Esophagus (tissue), 2 donors: ENCODE results near the gene RAB11FIP3. TPM values are rescaled to one million over a fixed set of nuclear protein-coding genes. Genes with fewer than 3 reads are reported as not detected.
"Not testable (repeated sequence)": the region's sequence is repeated elsewhere in the genome, so short reads cannot be mapped to it uniquely, and the experiment has no call there.

Experiments
- H3K27ac ChIP-seq, 2 donors: one replicate each; pipeline ENCODE4 v1.5.1; 2013; ENCODE audit warnings: low read depth in 2 of 2, mild to moderate bottlenecking in 2 of 2, inconsistent platforms in 1 of 2, low read length in 1 of 2, moderate library complexity in 1 of 2
- H3K27me3 ChIP-seq, 2 donors: one replicate each; pipeline ENCODE4 v1.6.1; 2013; ENCODE audit warnings: low read length in 2 of 2, control low read depth in 1 of 2, mild to moderate bottlenecking in 1 of 2; ENCODE audit not compliant: insufficient read depth in 2 of 2, control insufficient read depth in 1 of 2
- H3K36me3 ChIP-seq, 2 donors: one replicate each; pipeline ENCODE4 v1.6.1; 2013; ENCODE audit warnings: low read length in 1 of 2; ENCODE audit not compliant: control insufficient read depth in 2 of 2, insufficient read depth in 2 of 2
- H3K4me1 ChIP-seq, 2 donors: one replicate each; pipeline ENCODE4 v1.6.1; 2013; ENCODE audit warnings: low read length in 1 of 2; ENCODE audit not compliant: control insufficient read depth in 2 of 2, insufficient read depth in 2 of 2
- H3K4me3 ChIP-seq, 2 donors: one replicate each; pipeline ENCODE4 v1.5.1; 2013; ENCODE audit warnings: low read length in 2 of 2, mild to moderate bottlenecking in 2 of 2, low read depth in 1 of 2, moderate library complexity in 1 of 2
- H3K9me3 ChIP-seq, 2 donors: one replicate each; pipeline ENCODE4 v1.6.1; 2013; ENCODE audit warnings: mild to moderate bottlenecking in 2 of 2, low read depth in 1 of 2, low read length in 1 of 2, moderate library complexity in 1 of 2; ENCODE audit not compliant: control insufficient read depth in 2 of 2, insufficient read depth in 1 of 2
- WGBS, 2 donors: extraction: QIAGEN DNeasy Blood & Tissue Kit; methylation state at CpG; one replicate each; pipeline ENCODE4 v1.1.7; 2013; 5-methylcytosine and 5-hydroxymethylcytosine counted together
- polyA plus RNA-seq, 2 donors: library from polyadenylated mRNA; stranded (reverse); fragments of 200-250 nt; gene quantifications; one replicate each; pipeline ENCODE4 v1.2.3, GENCODE V29; 2013
- donor health status: healthy with polysubstance abuse.
- donor health status: Bipolar disorder and iron deficiency.

RAB11FIP3 gene, protein sequence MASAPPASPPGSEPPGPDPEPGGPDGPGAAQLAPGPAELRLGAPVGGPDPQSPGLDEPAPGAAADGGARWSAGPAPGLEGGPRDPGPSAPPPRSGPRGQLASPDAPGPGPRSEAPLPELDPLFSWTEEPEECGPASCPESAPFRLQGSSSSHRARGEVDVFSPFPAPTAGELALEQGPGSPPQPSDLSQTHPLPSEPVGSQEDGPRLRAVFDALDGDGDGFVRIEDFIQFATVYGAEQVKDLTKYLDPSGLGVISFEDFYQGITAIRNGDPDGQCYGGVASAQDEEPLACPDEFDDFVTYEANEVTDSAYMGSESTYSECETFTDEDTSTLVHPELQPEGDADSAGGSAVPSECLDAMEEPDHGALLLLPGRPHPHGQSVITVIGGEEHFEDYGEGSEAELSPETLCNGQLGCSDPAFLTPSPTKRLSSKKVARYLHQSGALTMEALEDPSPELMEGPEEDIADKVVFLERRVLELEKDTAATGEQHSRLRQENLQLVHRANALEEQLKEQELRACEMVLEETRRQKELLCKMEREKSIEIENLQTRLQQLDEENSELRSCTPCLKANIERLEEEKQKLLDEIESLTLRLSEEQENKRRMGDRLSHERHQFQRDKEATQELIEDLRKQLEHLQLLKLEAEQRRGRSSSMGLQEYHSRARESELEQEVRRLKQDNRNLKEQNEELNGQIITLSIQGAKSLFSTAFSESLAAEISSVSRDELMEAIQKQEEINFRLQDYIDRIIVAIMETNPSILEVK
- 10 to 100 TPM in 1 of 2 donors, 1 to 10 TPM in 1; 9.1 to 10.6 TPM for polyA plus RNA-seq

DNA sequence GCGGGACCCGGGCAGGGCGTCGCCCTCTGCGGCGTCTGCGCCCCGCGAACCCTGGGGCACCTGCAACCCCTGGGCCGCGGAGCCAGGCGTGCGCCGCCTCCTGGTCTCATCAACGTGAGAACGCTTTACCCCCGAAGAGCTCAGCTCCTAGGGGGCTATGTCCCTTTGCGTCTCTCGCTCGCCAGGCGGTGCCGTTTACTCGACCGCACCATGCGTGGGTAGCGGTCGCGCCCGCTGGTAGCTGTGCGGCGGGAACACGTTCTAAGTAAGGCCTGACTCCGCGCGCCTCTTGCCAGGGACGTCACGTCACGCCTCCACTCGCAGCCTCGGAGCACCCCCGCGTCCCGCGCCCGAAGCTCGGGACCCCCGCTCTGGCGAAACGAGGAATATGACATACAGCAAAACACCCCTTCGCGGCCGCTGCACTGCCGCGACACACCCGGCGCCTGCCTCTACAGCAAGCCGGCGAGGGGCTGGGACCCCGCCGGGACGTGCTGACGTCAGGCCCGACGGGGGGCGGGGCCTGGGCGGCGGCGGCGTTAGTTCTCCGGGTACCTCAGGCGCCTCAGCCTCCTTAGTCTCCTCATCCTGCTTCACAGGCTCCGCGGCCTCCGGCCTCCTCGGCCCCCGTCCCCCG is at the start of gene RAB11FIP3:
Gene RAB11FIP3, plus strand, starts transcription at position 568 of the 637 bp plus-strand sequence. CDS start 358 bp downstream, outside the sequence.
- Histone ChIP-seq H3K9me3 (no peaks in the 10 kb centered on the region), H3K4me3 (peak within 1 kb of the TSS; percentile 66 to 67), H3K36me3 (no peaks in the 10 kb centered on the region), H3K27ac (peak within 1 kb of the TSS; percentile 91 to 95), H3K27me3 (no peaks in the 10 kb centered on the region), H3K4me1 (peaks cover 5 to 12% of the 10 kb centered on the region in 2 donors)
- WGBS, 2 donors: 0 to 1% methylated on average over 77 of the region's 77 CpGs

DNA sequence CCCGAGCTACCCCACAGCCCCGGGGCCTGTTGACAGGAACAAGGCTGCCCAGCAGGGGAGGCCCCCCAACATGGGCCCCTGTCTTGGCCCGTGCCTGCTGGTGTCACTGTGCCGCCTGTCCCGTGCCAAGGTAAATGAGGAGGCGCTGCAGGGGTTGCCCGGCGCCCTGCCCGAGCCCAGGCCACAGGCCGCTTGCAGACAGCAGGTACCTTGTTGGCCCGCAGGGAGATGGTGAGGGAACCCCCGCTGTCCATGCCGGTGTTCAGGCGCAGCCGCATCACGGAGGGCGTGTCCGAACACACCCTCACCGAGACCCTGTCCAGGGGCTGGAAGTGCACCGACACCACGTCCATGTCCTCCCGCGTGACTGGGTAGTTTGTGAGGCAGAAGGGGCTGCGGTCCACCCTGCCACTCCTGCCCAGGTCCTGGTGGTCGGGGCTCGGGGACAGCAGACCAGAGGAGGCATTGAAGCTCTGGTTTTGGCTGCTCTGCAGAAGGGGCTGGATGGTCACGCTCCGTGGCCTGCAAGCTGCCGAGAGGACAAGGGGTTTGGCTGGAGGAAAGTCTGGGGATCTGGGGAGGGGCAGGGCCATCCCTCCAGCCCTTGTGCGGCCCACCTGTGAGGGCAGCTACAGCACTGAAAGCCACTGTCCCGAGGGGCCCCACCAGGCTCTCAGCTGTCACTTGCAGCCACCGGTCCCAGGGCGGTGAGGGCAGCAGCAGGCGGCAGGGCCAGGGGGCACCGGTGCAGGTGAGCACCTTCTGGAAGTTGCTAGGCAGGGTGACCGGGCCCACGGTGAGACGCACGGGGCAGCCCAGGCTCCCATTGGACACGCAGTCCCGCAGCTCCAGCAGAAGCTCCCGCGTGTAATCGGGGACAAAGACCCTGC is 49.3 kb upstream of the RAB11FIP3 start:
- Histone ChIP-seq H3K4me1 (peaks cover 0 to 17% of the 10 kb centered on the region in 2 donors), H3K36me3 (peaks cover 0 to 53% of the 10 kb centered on the region in 2 donors), H3K27ac (no peak overlapping the region), H3K27me3 (no peaks in the 10 kb centered on the region), H3K4me3 (no peak overlapping the region), H3K9me3 (no peaks in the 10 kb centered on the region)
- 95% methylated on average over 37 to 44 of the region's 44 CpGs for WGBS, 2 donors

DNA sequence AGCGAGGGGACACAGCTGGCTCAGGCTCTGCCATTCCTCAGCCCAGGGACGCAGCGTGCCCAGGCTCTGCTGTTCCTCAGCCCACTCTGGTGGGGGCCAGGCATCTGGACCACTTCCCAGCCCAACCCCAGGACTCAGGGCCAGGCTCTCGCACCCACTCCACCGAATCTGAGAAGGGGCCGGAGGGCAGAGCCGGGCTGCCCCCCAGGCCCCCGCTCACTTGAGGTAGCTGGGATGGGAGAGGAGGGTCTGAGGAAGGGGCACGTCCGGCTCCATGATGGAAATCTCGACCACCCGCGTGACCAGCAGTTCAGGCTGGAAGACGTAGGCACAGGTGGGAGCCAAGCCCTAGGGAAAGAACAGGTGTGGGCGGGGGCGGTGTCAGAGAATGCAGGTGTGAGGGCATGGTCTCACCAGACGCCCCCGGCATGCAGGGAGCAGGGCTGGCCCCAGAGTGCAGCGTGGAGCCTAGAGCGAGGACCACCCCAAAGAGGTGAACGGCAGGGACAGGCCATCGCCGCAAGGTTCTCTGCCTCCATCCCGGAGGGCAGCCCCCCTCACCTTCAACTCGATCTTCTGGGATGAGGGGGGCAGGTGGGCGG is 48.5 kb upstream of the RAB11FIP3 start:
- 91 to 92% methylated on average over 26 of the region's 26 CpGs for WGBS, 2 donors
- peaks cover 0 to 17% of the 10 kb centered on the region in 2 donors for H3K4me1 ChIP-seq
- no peaks in the 10 kb centered on the region for H3K9me3 ChIP-seq
- no peaks in the 10 kb centered on the region for H3K27me3 ChIP-seq
- peaks cover 0 to 52% of the 10 kb centered on the region in 2 donors for H3K36me3 ChIP-seq
- no peak overlapping the region for H3K4me3 ChIP-seq
- no peak overlapping the region for H3K27ac ChIP-seq

DNA sequence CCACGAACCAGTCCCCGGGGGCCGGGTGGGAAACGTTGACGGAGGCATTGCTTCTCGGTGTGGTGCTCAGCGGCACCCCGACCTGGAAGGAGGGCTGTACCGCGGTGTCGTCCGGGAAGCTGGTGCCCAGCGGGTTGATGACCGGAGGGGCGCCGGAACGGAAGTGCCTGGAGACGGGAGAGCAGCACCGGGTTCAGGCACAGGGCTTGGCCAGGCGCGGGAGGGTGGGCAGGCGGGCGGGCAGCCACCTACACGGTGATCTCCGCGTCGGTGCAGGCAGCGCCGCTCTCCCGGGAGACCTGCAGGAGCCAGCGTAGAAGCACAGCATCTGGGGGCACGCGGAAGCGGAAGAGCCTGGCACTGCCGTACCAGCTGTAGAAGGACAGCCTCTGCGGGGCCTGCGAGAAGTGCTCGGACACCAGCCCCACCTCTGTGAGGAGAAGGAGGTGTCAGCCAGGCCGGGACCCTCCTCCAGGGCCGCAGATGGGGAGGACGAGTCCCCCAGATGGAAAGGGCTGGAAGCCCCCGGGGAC is 48.0 kb upstream of the RAB11FIP3 start:
- Histone ChIP-seq H3K27ac (no peak overlapping the region), H3K4me1 (peaks cover 0 to 17% of the 10 kb centered on the region in 2 donors), H3K4me3 (no peak overlapping the region), H3K27me3 (no peaks in the 10 kb centered on the region), H3K36me3 (peaks cover 0 to 46% of the 10 kb centered on the region in 2 donors), H3K9me3 (no peaks in the 10 kb centered on the region)
- WGBS, 2 donors: 92 to 93% methylated on average over 37 to 42 of the region's 42 CpGs

DNA sequence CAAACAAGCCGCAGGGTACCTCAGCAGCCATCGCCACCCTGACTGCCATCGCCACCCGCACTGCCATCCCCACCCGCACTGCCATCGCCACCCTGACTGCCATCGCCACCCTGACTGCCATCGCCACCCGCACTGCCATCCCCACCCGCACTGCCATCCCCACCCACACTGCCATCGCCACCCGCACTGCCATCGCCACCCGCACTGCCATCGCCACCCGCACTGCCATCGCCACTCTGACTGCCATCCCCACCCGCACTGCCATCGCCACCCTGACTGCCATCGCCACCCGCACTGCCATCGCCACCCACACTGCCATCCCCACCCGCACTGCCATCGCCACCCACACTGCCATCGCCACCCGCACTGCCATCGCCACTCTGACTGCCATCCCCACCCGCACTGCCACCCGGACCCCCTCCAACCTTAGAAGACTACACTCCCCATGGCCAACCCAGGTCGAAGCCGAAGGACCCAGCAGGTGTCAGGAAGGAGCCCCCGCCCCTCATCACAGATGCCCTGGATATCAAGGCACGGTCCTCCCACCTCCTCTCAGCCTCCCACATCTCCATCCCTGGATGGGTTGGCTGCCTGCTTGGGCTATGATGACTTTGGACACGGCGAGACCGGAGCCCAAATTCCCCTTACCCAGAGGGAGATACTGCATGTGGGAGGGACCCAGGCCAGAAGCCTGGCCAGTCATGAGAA is 47.2 kb upstream of the RAB11FIP3 start:
- H3K27me3 ChIP-seq, H3K4me3 ChIP-seq, H3K9me3 ChIP-seq, H3K27ac ChIP-seq: not testable (repeated sequence)
- peaks cover 0 to 18% of the 10 kb centered on the region in 2 donors for H3K4me1 ChIP-seq
- H3K36me3 ChIP-seq: peaks cover 0 to 41% of the 10 kb centered on the region in 2 donors
- WGBS, 2 donors: 92 to 93% methylated on average over 35 to 36 of the region's 36 CpGs

DNA sequence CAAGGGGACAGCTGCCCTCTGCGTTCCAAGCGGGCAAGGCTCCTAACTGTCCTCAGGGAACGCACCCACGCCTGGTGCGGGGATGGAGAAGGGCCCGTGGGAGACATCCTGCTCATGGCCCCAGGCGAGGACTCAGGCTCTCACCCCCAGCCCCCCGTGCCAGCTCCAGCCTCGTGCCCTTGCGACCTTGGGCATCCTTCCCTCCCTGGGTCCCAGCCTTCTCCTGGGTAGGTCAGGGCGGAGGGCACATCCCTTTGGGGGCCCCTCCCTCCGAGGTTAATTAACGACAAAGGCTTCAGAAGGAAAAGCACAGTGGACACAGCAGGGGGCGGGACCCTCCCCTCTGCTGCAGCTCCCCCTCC is 46.6 kb upstream of the RAB11FIP3 start:
- Histone ChIP-seq H3K9me3 (no peaks in the 10 kb centered on the region), H3K27me3 (no peaks in the 10 kb centered on the region), H3K27ac (no peak overlapping the region), H3K36me3 (peaks cover 0 to 36% of the 10 kb centered on the region in 2 donors), H3K4me3 (no peak overlapping the region), H3K4me1 (peaks cover 0 to 19% of the 10 kb centered on the region in 2 donors)
- WGBS, 2 donors: 59 to 70% methylated on average over 14 of the region's 14 CpGs

DNA sequence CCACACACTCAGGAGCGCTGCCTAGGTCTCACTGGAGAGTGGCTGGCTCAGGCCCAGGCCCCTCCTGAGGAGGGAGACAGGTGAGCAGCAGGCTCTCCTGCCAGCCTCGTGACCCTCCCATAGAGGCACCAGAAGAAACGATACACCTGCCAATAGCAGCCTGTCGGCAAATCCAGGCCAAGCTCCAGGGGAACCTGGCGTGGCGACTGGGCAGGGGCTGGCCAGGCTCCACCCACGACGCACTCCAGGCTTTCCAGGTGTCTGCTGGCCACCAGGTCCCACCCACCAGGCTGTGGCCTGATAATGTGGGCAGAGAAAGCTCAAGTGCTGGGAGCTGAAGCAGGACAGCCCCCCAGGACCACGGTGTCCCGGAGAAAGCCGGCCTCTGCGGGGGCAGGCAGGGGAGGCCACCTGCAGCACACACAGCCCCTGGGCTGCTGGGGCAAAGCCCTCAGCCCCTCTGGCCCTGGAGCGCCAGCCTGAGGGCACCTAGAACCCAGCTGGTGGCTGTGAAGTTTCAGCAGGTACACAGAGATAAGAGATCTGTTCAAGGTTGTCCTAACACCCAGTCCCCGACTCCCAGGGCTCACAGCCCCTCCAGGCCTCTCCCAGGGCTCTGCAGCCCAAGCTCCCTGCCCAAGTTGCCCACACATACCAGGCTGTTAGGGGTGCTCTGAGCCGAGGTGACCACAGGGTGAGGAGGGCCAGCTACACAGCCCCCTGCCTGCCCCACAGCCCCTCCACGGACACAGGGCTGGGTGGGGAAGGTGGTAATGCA is 46.1 kb upstream of the RAB11FIP3 start:
- Histone ChIP-seq H3K4me3 (no peak overlapping the region), H3K4me1 (peaks cover 0 to 19% of the 10 kb centered on the region in 2 donors), H3K27ac (no peak overlapping the region), H3K9me3 (no peaks in the 10 kb centered on the region), H3K36me3 (peaks cover 0 to 30% of the 10 kb centered on the region in 2 donors), H3K27me3 (no peaks in the 10 kb centered on the region)
- WGBS, 2 donors: 54 to 71% methylated on average over 15 to 16 of the region's 16 CpGs
